GM08714 (cell line): ENCODE results near the gene PTGFRN.

Source experiments
- H3K4me3 ChIP-seq: fragments of 200-500 bp; sonication (Bioruptor generic); 2 replicates; pipeline ENCODE4 v1.5.1; 2014; ENCODE audit warnings: mild to moderate bottlenecking, low read length, inconsistent platforms
- ZNF274 ChIP-seq: IDR thresholded peaks from 2 replicates; pipeline ENCODE4 v1.6.1; 2012; ENCODE audit warnings: mild to moderate bottlenecking, low read depth, low read length

Gene PTGFRN

GRCh38 chr1:116878804-116879477 lies 30.8 kb upstream of the PTGFRN start:
- no peak for TF ChIP-seq ZNF274
- H3K4me3 ChIP-seq: peak overlapping the region; percentile 65

DNA sequence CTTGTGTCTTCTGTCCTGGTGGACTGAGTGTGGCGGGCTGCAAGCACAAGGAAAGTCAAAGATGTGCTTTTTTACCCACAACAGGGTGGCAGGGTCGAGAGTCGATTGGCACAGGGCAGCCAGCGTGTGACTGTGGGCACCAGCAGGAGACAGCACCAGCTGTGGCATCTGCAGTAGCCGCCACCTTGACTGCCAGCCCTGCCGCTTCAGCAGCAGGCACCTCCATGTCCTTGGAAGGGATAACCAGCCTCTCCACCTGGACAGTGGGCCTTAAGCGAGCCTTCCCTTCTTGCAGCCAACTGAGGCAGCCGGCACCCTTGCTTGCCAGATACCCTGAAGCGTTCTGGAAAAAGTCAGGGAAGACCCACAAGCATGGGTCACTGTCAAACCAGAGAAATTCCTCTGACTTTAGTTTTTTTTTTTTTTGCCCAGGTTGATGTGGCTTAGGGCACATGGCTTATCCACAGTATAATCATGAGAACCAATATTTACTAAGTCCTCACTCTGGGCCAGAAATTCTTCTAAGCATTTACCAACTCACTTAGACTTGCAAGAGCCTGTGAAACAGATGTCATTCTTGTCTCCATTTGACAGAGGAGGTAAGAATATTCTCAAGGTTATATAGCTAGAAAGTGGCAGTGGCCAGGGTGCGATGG lies 30.1 kb upstream of the PTGFRN start:
- TF ChIP-seq ZNF274: no peak

DNA sequence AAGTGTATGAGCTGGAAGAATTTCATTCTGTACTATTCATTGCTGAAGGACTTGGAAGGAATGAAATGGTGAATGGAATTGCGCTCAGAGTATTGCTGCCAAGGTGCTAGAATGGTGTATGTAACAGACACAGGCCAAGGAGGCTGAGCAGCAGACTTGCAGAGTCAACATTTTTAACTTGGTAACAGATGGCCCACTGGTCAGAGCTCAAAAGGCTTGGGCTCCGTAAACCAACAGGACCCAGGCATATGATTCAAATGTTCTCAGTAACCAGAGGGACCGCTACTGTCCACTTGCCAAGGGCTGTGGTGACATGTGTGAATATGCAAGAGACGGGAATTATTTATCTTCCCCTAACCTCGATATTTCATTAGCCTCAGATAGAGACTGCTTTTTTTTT lies 28.8 kb upstream of the PTGFRN start:
- no peak for TF ChIP-seq ZNF274
- H3K4me3 ChIP-seq: no peak overlapping the region

More for the DNA sequence above, 30.1 kb upstream of the PTGFRN start:
- peak overlapping the region; percentile 65; the same call in 1 of the 2 replicates for H3K4me3 ChIP-seq

DNA sequence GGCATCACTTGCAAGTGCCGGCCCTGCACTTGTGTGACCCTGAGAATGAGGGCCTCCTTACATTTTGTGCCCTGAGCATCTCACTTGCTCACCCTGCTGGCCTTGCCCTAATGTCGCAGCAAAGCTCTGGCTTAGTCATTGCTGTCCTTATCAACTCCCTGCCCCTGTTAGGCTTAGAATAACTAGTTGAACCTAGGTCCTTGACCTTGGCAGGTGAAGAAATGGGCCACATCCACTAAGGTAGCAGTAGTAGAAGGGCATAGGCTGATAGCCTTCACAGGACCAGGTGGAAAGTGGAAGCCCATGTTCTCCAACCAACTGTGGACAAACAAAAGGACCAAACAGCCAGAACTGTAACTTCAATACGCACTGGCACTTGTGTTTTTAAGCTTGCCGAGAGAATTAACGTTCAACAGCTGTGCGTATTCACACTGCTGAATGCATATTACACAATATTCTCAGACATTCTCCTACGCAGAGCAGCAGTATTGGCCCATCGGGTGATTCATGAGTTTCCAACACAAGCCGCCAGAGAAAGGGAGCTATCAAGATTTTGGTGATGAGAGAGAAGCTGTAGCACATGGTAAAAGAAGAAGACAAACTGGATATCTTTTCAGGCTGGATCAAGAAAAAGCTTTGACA lies 27.7 kb upstream of the PTGFRN start:
- no peak for TF ChIP-seq ZNF274
- no peak overlapping the region for H3K4me3 ChIP-seq

DNA sequence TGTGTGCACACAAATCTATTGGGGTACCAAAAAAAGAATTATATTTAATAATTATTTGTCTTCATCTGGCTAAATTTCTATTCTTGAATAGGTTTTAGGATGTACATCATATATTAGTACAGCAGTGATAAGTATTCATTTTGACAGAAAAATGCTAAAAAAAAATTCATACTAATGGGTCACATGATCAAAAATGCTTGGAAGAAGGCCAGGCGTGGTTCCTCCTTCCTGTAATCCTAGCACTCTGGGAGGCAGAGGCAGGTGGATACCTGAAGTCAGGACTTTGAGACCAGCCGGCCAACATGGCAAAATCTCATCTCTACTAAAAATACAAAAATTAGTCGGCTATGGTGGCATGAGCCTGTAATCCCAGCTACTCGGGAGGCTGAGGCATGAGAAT lies 26.9 kb upstream of the PTGFRN start:
- no peak for TF ChIP-seq ZNF274
- H3K4me3 ChIP-seq: no peak overlapping the region

GRCh38 chr1:116886291-116886878 lies 23.3 kb upstream of the PTGFRN start:
- TF ChIP-seq ZNF274: no peak
- no peak overlapping the region for H3K4me3 ChIP-seq

DNA sequence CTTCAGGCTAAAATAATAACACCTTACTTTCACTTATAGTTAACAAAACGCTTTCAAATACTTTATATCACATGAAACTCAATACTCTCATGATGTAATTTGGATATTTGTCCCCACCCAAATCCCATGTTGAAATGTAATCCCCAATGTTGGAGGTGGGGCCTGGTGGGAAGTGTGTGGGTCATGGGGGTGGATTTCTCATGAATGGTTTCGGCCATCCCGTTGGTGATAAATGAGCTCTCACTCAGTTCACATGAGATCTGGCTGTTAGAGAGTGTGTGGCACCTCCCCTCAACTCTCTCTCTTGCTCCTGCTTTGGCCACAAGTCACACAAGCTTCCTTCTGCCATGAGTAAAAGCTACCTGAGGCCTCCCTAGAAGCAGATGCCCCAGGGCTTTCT lies 22.5 kb upstream of the PTGFRN start:
- no peak overlapping the region for H3K4me3 ChIP-seq
- TF ChIP-seq ZNF274: no peak

GRCh38 chr1:116889380-116889779 lies 20.3 kb upstream of the PTGFRN start:
- no peak overlapping the region for H3K4me3 ChIP-seq
- TF ChIP-seq ZNF274: no peak

GRCh38 chr1:116891396-116892079 lies 18.2 kb upstream of the PTGFRN start:
- no peak for TF ChIP-seq ZNF274
- no peak overlapping the region for H3K4me3 ChIP-seq

DNA sequence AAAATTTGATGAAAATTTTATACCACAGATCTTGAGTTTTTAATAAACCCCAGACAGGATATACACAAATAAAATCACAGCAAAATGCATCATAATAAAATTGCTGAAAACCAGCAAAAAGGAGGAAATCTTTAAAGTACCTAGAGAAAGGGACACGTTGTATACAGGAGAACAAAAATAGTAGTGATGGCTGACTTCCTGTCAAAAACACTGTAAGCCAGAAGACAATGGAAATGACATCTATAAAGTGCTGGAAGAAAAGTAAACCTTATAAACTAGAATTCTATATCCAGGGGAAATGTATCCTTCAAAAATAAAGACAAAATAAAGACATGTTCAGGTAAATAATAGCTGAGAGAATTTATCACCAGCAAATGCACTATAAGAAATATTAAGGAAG lies 14.6 kb upstream of the PTGFRN start:
- no peak for TF ChIP-seq ZNF274
- H3K4me3 ChIP-seq: no peak overlapping the region

DNA sequence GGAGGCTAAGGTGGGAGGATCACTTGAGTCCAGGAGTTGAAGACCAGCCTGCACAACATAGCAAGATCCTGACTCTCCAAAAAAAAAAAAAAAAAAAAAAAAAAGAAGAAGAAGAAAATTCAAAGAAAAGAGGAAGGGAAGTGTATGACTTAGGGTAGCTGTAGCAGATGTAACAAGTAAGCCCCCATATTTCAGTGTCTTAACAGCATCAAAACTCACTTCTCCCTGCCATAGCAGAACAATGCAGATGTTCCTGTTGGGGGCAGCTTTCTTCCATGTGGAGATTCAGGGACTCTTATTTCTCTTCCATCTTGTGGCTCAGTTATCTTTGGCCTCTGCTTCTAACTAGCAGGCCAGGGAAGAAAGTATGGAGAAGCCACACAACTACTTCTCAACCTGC lies 10.2 kb upstream of the PTGFRN start:
- H3K4me3 ChIP-seq: no peak overlapping the region
- TF ChIP-seq ZNF274: no peak

GRCh38 chr1:116900471-116901365 lies 9.0 kb upstream of the PTGFRN start:
- TF ChIP-seq ZNF274: no peak
- H3K4me3 ChIP-seq: no peak overlapping the region

- H3K4me3 ChIP-seq: no peak overlapping the region
Observed at GRCh38 chr1:116902027-116902426, 7.7 kb upstream of the PTGFRN start.

More at GRCh38 chr1:116902027-116902426, 7.7 kb upstream of the PTGFRN start:
- no peak for TF ChIP-seq ZNF274
